Tibial nerve (tissue), 3 donors: ENCODE measurements around the gene BCAS3.

Experiments used
- CTCF ChIP-seq, 5 experiments: fragments of 200-600 bp in 3 of 5; fragments of 450-650 bp in 2 of 5; sonication (generic) in 3 of 5; IDR thresholded peaks; one replicate each; pipeline ENCODE4 v1.5.1; 2016 to 2019; ENCODE audit warnings: antibody characterized with exemption in 5 of 5, mild to moderate bottlenecking in 3 of 5, moderate library complexity in 2 of 5
- POLR2A ChIP-seq, 2 donors: fragments of 450-650 bp; IDR thresholded peaks; one replicate each; pipeline ENCODE4 v1.6.1; 2017; ENCODE audit warnings: antibody characterized with exemption in 2 of 2, mild to moderate bottlenecking in 2 of 2, moderate library complexity in 2 of 2

DNA sequence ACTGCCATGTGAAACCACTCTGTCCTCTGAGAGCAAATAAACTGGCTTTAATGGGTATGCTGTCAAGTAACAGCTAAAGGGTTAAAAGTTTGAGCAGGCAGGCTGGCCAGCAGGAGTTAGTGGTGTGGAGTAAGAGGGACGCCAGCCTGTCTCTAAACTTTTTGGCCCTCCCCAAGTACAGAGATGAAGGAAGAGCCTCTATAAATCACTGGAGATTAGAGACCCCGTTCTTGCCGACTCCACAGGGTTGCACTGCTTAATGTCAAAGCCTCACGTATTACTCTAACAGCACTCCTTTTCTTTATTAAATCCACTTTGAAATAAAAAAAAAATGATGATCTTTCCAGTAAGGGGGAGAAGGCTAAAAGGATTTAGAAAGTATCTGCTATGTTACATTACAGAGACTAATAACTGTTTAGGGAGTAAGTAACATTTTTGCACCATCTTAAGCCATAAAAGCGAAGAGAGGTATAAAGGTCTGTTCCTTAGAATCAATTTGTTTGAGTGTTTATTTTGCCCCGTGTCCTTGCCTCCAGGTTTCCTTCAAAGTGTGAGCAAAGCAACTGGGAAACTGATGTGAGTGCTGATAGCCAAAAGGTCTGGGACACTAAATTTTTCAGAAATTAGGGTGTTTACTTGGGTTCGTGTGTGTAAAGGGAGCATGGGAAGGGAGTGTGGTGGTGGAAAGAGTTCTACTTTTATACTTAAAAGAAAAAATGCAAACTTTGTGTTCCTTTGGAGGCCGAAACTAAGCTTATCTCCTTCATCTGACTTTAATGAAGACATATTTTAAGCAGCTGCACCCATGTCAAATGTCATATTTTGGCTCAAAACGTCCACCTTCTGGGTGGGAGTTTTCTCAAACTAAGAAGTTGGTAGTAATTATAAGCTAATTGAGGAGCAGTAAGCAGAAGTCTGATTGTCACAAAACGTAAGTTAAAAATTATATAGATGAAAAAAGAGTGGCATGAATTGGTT is 612.0 kb downstream of the BCAS3 start:
- TF ChIP-seq POLR2A (IDR thresholded peaks at IDR 0.05) (no peak), CTCF (IDR thresholded peaks at IDR 0.05) (no peak)
